GM23338 (cell line): ENCODE measurements around the gene MELTF.

ENCODE experiments used
- CREB1 ChIP-seq: fragments of 250-450 bp; sonication (Bioruptor Pico); IDR thresholded peaks from 2 replicates; pipeline ENCODE4 v1.5.0; 2020; ENCODE audit warnings: low read depth, mild to moderate bottlenecking, moderate library complexity
- CTCF ChIP-seq, 2 experiments: fragments of 200-600 bp in 1 of 2; sonication (generic) in 1 of 2; conservative IDR thresholded peaks; 2 replicates each; pipeline versions ENCODE4 v1.5.1 to v1.6.1; 2016 to 2017; ENCODE audit warnings: antibody characterized with exemption in 2 of 2, low read depth in 2 of 2, mild to moderate bottlenecking in 2 of 2, moderate library complexity in 1 of 2
- EZH2 ChIP-seq: fragments of 200-600 bp; sonication (generic); IDR thresholded peaks from one replicate; pipeline ENCODE4 v1.8.0; 2017; ENCODE audit warnings: antibody characterized with exemption, mild to moderate bottlenecking, low read depth; ENCODE audit not compliant: unreplicated experiment
- EZH2phosphoT487 ChIP-seq: fragments of 200-600 bp; sonication (generic); IDR thresholded peaks from one replicate; pipeline ENCODE4 v1.8.1; 2018; ENCODE audit warnings: antibody characterized with exemption; ENCODE audit not compliant: unreplicated experiment
- JUNB ChIP-seq: IDR thresholded peaks from one replicate; pipeline ENCODE4 v1.6.1; 2016; ENCODE audit warnings: antibody characterized with exemption; ENCODE audit not compliant: unreplicated experiment
- POLR2AphosphoS5 ChIP-seq: IDR thresholded peaks from 2 replicates; pipeline ENCODE4 v1.6.1; 2016; ENCODE audit warnings: antibody characterized with exemption, low read depth
- REST ChIP-seq: IDR thresholded peaks from one replicate; pipeline ENCODE4 v1.6.1; 2018; ENCODE audit warnings: antibody characterized with exemption; ENCODE audit not compliant: unreplicated experiment
- ZNF331 ChIP-seq: fragments of 250-450 bp; sonication (Bioruptor Pico); IDR thresholded peaks from 2 replicates; pipeline ENCODE4 v1.5.0; 2020; ENCODE audit warnings: low read depth, mild to moderate bottlenecking, moderate library complexity
- TF ChIP-seq, protein P1 (sequence below): IDR thresholded peaks from 2 replicates; pipeline ENCODE4 v1.6.1; 2016; ENCODE audit warnings: antibody characterized with exemption

- TF ChIP-seq POLR2AphosphoS5 (no peak), CTCF (conservative IDR thresholded peaks at IDR 0.05; ENCODE audit: low read depth in 2 of 2) (no peak), JUNB (no peak), EZH2phosphoT487 (peak; percentile 95), REST (no peak), EZH2 (peak; percentile 94), ZNF331 (no peak), CREB1 (CRISPR knock-in tag) (no peak)
- TF ChIP-seq, protein P1, sequence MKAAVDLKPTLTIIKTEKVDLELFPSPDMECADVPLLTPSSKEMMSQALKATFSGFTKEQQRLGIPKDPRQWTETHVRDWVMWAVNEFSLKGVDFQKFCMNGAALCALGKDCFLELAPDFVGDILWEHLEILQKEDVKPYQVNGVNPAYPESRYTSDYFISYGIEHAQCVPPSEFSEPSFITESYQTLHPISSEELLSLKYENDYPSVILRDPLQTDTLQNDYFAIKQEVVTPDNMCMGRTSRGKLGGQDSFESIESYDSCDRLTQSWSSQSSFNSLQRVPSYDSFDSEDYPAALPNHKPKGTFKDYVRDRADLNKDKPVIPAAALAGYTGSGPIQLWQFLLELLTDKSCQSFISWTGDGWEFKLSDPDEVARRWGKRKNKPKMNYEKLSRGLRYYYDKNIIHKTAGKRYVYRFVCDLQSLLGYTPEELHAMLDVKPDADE = no peak
Measured at GRCh38 chr3:196969134-196969659, 60.4 kb downstream of the MELTF start.
